Activated T-helper 17 cell treated with anti-CD3 and anti-CD28 coated beads, Interleukin-2, amount 50 U/mL, for 72 hours (primary cell): ENCODE results near the gene ANO7. TPM values are rescaled to one million over a fixed set of nuclear protein-coding genes. Genes with fewer than 3 reads are reported as not detected.

Source experiments
- ATAC-seq: fragments of 150-1000 bp; cut with Tn5 transposase; replicated peaks from 2 replicates; pipeline ENCODE4 v1.10.0; 2021; ENCODE audit warnings: mild to moderate bottlenecking, moderate library complexity
- H3K27ac Mint-ChIP-seq: one replicate; pipeline ENCODE4 v1.8.0; 2022; ENCODE audit warnings: mixed read lengths
- H3K27me3 Mint-ChIP-seq: one replicate; pipeline ENCODE4 v1.8.0; 2022; ENCODE audit warnings: mixed read lengths
- H3K36me3 Mint-ChIP-seq: one replicate; pipeline ENCODE4 v1.8.0; 2022; ENCODE audit warnings: low read depth, mild to moderate bottlenecking, mixed read lengths
- H3K4me1 Mint-ChIP-seq: one replicate; pipeline ENCODE4 v1.8.0; 2022; ENCODE audit warnings: mixed read lengths
- H3K4me3 Mint-ChIP-seq: one replicate; pipeline ENCODE4 v1.8.0; 2022; ENCODE audit warnings: mild to moderate bottlenecking, mixed read lengths
- H3K9me3 Mint-ChIP-seq: one replicate; pipeline ENCODE4 v1.8.0; 2022; ENCODE audit warnings: mixed read lengths
- total RNA-seq, 2 donors: library from RNA; stranded (reverse); gene quantifications; one replicate each; pipeline ENCODE4 v1.2.3, GENCODE V29; 2022

The ANO7 gene
- total RNA-seq, 2 donors from 2014 or later, result 1.6 to 12.8 TPM

DNA sequence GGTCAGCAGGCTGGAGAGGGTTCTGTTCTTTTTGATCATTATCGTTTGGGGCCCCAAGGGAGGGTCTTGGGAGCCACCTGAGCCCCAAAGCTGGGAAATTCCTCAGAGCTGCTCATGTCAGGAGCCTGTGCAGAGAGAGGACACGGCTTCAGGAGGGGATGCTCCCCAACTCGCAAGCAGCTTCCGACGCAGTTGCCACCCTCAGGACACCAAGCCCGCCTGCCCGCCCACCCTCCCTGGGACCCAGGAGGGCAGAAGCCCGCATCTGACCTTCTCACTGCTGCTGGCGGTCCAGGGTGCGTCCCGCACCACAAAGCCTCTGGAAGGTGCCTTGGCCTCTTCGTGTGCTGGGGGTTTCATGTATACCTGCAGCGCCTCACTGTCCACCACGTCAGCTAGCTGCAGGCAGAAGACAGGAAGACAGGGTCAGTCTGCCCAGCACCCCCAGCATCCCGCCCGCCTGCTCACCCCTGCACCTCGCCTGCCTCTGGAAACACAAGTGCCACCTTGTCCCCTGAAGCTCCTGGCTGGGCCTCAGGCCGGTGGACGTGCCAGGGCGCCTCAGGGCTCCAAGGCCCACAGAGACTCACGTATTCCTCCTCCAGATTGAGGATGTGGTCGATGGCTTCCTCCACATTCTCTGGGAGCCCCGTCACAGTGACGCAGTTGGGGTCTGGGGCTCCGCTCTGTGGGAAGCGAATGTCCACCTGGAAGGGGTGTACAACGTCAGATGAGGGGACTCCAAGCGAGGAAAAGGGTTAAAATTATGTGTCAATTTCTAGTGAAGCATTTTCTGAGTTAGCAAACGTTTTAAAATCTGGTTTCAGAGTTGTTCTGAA, 41.3 kb downstream of the ANO7 start:
- H3K4me3 Mint-ChIP-seq, result no peak overlapping the region

DNA sequence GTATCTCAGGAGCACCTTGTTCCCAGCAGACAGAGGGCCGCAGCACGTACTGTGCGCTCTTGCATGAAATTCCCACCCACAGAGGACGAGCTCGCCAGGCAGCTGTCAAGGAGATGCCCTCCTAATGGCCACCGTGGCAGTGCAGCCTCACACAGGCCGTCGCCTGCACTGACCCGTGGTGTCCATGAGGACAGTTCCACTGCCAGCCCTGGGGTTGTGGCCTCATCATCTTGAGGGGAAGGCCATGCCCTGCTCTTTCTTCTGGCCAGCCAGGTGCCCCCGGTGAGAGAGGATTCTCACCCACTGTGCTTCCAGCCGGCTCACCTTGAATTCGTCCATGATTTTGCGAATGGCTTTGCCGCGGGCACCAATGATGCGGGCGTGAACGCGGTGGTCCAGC, 42.0 kb downstream of the ANO7 start:
- peaks cover 11% of the 10 kb centered on the region for H3K4me1 Mint-ChIP-seq
- H3K4me3 Mint-ChIP-seq, result no peak overlapping the region
- no peaks in the 10 kb centered on the region for H3K27me3 Mint-ChIP-seq
- H3K36me3 Mint-ChIP-seq, result peaks cover 87% of the 10 kb centered on the region
- no peaks in the 10 kb centered on the region for H3K9me3 Mint-ChIP-seq
- no peak overlapping the region for H3K27ac Mint-ChIP-seq
- ATAC-seq, result peak; percentile 7

More for the DNA sequence above, 41.3 kb downstream of the ANO7 start:
- peaks cover 86% of the 10 kb centered on the region for H3K36me3 Mint-ChIP-seq
- H3K4me1 Mint-ChIP-seq, result peaks cover 13% of the 10 kb centered on the region
- no peaks in the 10 kb centered on the region for H3K9me3 Mint-ChIP-seq
- no peak overlapping the region for H3K27ac Mint-ChIP-seq
- H3K27me3 Mint-ChIP-seq, result no peaks in the 10 kb centered on the region
- no peak for ATAC-seq

- no peaks in the 10 kb centered on the region for H3K9me3 Mint-ChIP-seq
- H3K27ac Mint-ChIP-seq, result peak overlapping the region; percentile 64
- ATAC-seq, result no peak
- H3K4me1 Mint-ChIP-seq, result peaks cover 14% of the 10 kb centered on the region
- H3K27me3 Mint-ChIP-seq, result no peaks in the 10 kb centered on the region
- peaks cover 98% of the 10 kb centered on the region for H3K36me3 Mint-ChIP-seq
- no peak overlapping the region for H3K4me3 Mint-ChIP-seq
Measured at GRCh38 chr2:241232736-241233575, 44.5 kb downstream of the ANO7 start.

- no peak for ATAC-seq
- H3K27ac Mint-ChIP-seq, result peak overlapping the region; percentile 50
- H3K9me3 Mint-ChIP-seq, result no peaks in the 10 kb centered on the region
- no peak overlapping the region for H3K4me3 Mint-ChIP-seq
- H3K27me3 Mint-ChIP-seq, result no peaks in the 10 kb centered on the region
- peaks cover 99% of the 10 kb centered on the region for H3K36me3 Mint-ChIP-seq
- H3K4me1 Mint-ChIP-seq, result peaks cover 14% of the 10 kb centered on the region
Measured at GRCh38 chr2:241234066-241234790, 45.8 kb downstream of the ANO7 start.

DNA sequence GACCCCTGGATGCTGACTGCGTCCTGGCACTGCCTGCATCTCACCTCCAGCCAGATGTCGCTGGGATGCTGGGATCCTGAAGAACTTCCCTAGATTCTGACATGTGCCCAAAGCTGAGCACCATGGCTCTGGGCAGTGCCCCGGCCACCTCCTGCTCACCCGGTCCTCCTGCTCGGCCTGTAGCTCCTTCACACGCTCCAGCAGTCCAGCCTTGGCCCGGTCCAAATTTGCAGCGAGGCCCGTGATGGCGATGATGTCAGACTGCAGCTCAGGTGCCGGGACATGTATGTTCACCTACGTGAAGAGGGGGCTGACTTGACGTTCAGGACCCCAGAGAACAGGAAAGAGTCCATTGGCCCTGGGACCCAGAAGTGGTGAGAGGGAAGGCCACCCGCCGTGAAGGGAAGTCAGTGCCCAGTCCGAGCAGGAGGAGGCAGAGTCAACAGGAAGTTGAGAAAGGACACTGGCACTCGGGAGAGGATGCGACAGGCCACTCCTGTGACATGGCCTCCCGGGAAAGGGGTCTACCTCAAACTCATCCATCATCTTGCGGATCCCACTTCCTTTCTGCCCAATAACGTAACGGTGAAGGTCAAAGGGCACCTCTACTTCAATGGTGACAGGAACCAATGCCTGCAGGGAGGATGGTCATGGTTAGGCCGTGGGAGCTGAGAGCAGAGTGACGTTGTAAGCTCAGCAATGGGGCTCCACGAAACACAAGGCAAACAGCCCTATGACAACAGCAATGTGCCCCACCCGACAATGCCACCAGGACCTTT, 46.7 kb downstream of the ANO7 start:
- Mint-ChIP-seq H3K4me1 (peaks cover 14% of the 10 kb centered on the region), H3K27me3 (no peaks in the 10 kb centered on the region), H3K27ac (peak overlapping the region; percentile 36), H3K9me3 (no peaks in the 10 kb centered on the region), H3K36me3 (peaks cover 100% of the 10 kb centered on the region), H3K4me3 (no peak overlapping the region)
- ATAC-seq, result no peak

DNA sequence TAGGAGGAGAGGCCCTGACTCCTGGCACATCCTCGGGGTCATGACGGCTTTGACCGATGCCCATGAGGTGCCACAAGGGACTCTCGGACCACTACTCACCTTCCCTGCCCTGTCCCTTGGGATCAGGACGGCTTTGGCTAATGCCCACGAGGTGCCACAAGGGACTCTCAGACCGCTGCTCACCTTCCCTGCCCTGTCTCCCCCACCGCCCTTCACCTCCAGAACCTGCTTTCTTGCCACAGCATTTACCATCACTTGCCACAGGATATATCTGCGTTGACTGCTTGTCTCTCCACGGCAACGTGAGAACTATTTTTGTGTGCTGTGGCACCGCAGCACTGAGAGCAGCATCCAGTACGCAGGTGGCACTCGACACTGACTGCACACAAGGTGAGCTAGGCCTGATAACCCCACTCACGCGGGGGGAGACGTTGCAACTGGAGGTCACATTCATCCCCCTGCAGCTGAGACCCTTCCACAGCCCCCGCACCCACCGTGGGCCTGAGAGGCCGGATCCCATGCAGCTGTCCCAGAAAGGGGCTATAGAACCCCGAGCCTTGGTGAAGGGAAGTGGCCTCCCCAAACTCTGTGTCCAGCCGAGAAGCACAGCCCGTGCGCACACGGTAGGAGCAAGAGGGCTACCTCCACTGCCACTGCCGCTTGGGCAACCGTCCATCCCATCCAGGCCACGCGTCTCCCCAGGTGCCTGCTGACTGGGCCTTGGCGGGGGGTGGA, 47.5 kb downstream of the ANO7 start:
- no peak overlapping the region for H3K4me3 Mint-ChIP-seq
- H3K27ac Mint-ChIP-seq, result no peak overlapping the region
- peaks cover 100% of the 10 kb centered on the region for H3K36me3 Mint-ChIP-seq
- no peak for ATAC-seq
- no peaks in the 10 kb centered on the region for H3K27me3 Mint-ChIP-seq
- peaks cover 14% of the 10 kb centered on the region for H3K4me1 Mint-ChIP-seq
- H3K9me3 Mint-ChIP-seq, result no peaks in the 10 kb centered on the region

GRCh38 chr2:241237047-241237446, 48.6 kb downstream of the ANO7 start:
- no peaks in the 10 kb centered on the region for H3K27me3 Mint-ChIP-seq
- no peak overlapping the region for H3K4me3 Mint-ChIP-seq
- H3K36me3 Mint-ChIP-seq, result peaks cover 100% of the 10 kb centered on the region
- H3K27ac Mint-ChIP-seq, result peak overlapping the region; percentile 18
- no peak for ATAC-seq
- H3K9me3 Mint-ChIP-seq, result no peaks in the 10 kb centered on the region
- H3K4me1 Mint-ChIP-seq, result peaks cover 9% of the 10 kb centered on the region

GRCh38 chr2:241237949-241238371, 49.5 kb downstream of the ANO7 start:
- Mint-ChIP-seq H3K4me1 (peaks cover 4% of the 10 kb centered on the region), H3K27me3 (no peaks in the 10 kb centered on the region), H3K36me3 (peaks cover 100% of the 10 kb centered on the region), H3K4me3 (no peak overlapping the region), H3K9me3 (no peaks in the 10 kb centered on the region), H3K27ac (peak overlapping the region; percentile 18)
- no peak for ATAC-seq

- no peaks in the 10 kb centered on the region for H3K27me3 Mint-ChIP-seq
- no peaks in the 10 kb centered on the region for H3K9me3 Mint-ChIP-seq
- H3K27ac Mint-ChIP-seq, result peak overlapping the region; percentile 37
- H3K4me1 Mint-ChIP-seq, result peaks cover 3% of the 10 kb centered on the region
- no peak overlapping the region for H3K4me3 Mint-ChIP-seq
- ATAC-seq, result no peak
- peaks cover 100% of the 10 kb centered on the region for H3K36me3 Mint-ChIP-seq
Measured at GRCh38 chr2:241238693-241239198, 50.3 kb downstream of the ANO7 start.

GRCh38 chr2:241239552-241240202, 51.2 kb downstream of the ANO7 start:
- Mint-ChIP-seq H3K9me3 (no peaks in the 10 kb centered on the region), H3K27ac (no peak overlapping the region), H3K36me3 (peaks cover 100% of the 10 kb centered on the region), H3K4me3 (no peak overlapping the region), H3K4me1 (peaks cover 9% of the 10 kb centered on the region), H3K27me3 (no peaks in the 10 kb centered on the region)
- ATAC-seq, result no peak

DNA sequence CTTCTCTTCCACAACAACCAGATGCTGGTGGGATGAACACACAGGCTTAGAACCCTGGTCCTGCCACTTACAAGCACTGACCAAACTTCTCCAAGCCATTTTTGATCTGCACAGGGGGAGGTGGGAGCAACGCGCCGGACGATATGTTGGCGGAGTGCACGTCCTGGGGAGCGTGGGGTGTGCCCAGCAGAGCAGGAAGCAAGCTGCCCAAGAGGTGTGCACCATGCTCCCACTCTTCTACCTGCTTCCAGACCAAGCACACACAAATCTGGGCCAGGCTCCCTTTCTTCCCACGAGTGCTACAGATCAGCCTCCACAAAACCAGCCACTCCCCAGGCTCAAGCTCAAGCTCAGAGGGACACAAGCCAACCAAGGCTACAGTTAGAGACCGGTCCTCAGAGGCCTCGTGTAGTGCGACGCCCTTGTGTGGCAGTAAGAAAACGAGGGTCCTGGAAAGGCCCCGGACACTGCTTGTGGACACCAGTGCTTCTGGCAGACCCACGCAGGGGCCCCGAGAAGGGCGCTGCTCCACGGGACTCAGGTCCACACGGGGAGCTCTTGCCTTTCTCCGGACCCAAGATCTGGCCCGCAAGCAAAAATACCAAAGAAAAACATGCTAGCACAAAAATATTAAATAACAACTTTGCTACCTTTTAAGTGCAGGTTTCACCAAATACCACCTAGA, 52.0 kb downstream of the ANO7 start:
- Mint-ChIP-seq H3K27me3 (no peaks in the 10 kb centered on the region), H3K27ac (no peak overlapping the region), H3K4me1 (peaks cover 9% of the 10 kb centered on the region), H3K9me3 (no peaks in the 10 kb centered on the region), H3K36me3 (peaks cover 100% of the 10 kb centered on the region), H3K4me3 (no peak overlapping the region)
- no peak for ATAC-seq

GRCh38 chr2:241241669-241242068, 53.2 kb downstream of the ANO7 start:
- no peak for ATAC-seq
- Mint-ChIP-seq H3K27me3 (no peaks in the 10 kb centered on the region), H3K27ac (no peak overlapping the region), H3K36me3 (peaks cover 100% of the 10 kb centered on the region), H3K9me3 (no peaks in the 10 kb centered on the region), H3K4me1 (peaks cover 9% of the 10 kb centered on the region), H3K4me3 (no peak overlapping the region)
